GM12872 (cell line): ENCODE measurements around the gene CCBE1.

ENCODE experiments used
- CTCF ChIP-seq: IDR thresholded peaks from 3 replicates; pipeline ENCODE4 v1.5.1; 2011; ENCODE audit warnings: low read depth, mild to moderate bottlenecking, low read length, moderate library complexity; ENCODE audit not compliant: insufficient read depth

The CCBE1 gene

GRCh38 chr18:59639136-59639535, 58.1 kb downstream of the CCBE1 start:
- TF ChIP-seq CTCF = no peak

GRCh38 chr18:59633961-59634485, 63.2 kb downstream of the CCBE1 start:
- no peak for TF ChIP-seq CTCF

- TF ChIP-seq CTCF = no peak
Observed at GRCh38 chr18:59633317-59633716, 63.9 kb downstream of the CCBE1 start.

- TF ChIP-seq CTCF = peak; percentile 73
Observed at GRCh38 chr18:59631583-59632181, 65.5 kb downstream of the CCBE1 start.

- TF ChIP-seq CTCF = no peak
Observed at GRCh38 chr18:59629894-59630293, 67.3 kb downstream of the CCBE1 start.

- TF ChIP-seq CTCF = no peak
Observed at GRCh38 chr18:59628995-59629394, 68.2 kb downstream of the CCBE1 start.

GRCh38 chr18:59627414-59627813, 69.8 kb downstream of the CCBE1 start:
- TF ChIP-seq CTCF = no peak

GRCh38 chr18:59624369-59624765, 72.9 kb downstream of the CCBE1 start:
- TF ChIP-seq CTCF = no peak
